Measurements from ENCODE around the gene OR7C1.

OR7C1 gene

GRCh38 chr19:14772467-14772866 is 62.5 kb downstream of the OR7C1 start:
- TF ChIP-seq USF1 (IDR thresholded peaks at IDR 0.05) (no peak), CREB1 (IDR thresholded peaks at IDR 0.05; ENCODE audit: low read depth) (no peak), FOXM1 (IDR thresholded peaks at IDR 0.05; ENCODE audit: borderline replicate concordance, low read depth) (no peak), CEBPB (IDR thresholded peaks at IDR 0.05) (no peak)

- TF ChIP-seq FOXM1 (IDR thresholded peaks at IDR 0.05; ENCODE audit: borderline replicate concordance, low read depth) (no peak), RAD21 (IDR thresholded peaks at IDR 0.05; ENCODE audit: low read depth) (no peak), TAF1 (IDR thresholded peaks at IDR 0.05; ENCODE audit: low read depth) (no peak), EGR1 (IDR thresholded peaks at IDR 0.05) (no peak), ZBTB7A (IDR thresholded peaks at IDR 0.05; ENCODE audit: low read depth) (no peak), NFIC (IDR thresholded peaks at IDR 0.05) (no peak), CREB1 (IDR thresholded peaks at IDR 0.05; ENCODE audit: low read depth) (no peak), EP300 (IDR thresholded peaks at IDR 0.05; ENCODE audit: borderline replicate concordance) (no peak), TCF12 (IDR thresholded peaks at IDR 0.05; ENCODE audit: low read depth) (no peak), CEBPB (IDR thresholded peaks at IDR 0.05) (no peak), TEAD4 (IDR thresholded peaks at IDR 0.05) (no peak), USF1 (IDR thresholded peaks at IDR 0.05) (no peak), YY1 (IDR thresholded peaks at IDR 0.05; ENCODE audit: low read depth) (no peak), REST (IDR thresholded peaks at IDR 0.05; ENCODE audit: low read depth) (no peak), MAX (IDR thresholded peaks at IDR 0.05) (no peak)
These were observed 63.8 kb downstream of the OR7C1 start for GRCh38 chr19:14770944-14771839.

- TF ChIP-seq ZBTB7A (IDR thresholded peaks at IDR 0.05; ENCODE audit: low read depth) (no peak), CREB1 (IDR thresholded peaks at IDR 0.05; ENCODE audit: low read depth) (no peak), MAX (IDR thresholded peaks at IDR 0.05) (no peak)
These were observed 64.8 kb downstream of the OR7C1 start for GRCh38 chr19:14770136-14770535.

- TF ChIP-seq TAF1 (IDR thresholded peaks at IDR 0.05; ENCODE audit: low read depth) (no peak), EGR1 (IDR thresholded peaks at IDR 0.05) (no peak), RAD21 (IDR thresholded peaks at IDR 0.05; ENCODE audit: low read depth) (no peak), TCF12 (IDR thresholded peaks at IDR 0.05; ENCODE audit: low read depth) (no peak), MAX (IDR thresholded peaks at IDR 0.05) (no peak), REST (IDR thresholded peaks at IDR 0.05; ENCODE audit: low read depth) (no peak), TEAD4 (IDR thresholded peaks at IDR 0.05) (no peak), NFIC (IDR thresholded peaks at IDR 0.05) (no peak), CREB1 (IDR thresholded peaks at IDR 0.05; ENCODE audit: low read depth) (no peak), FOXM1 (IDR thresholded peaks at IDR 0.05; ENCODE audit: borderline replicate concordance, low read depth) (no peak), EP300 (IDR thresholded peaks at IDR 0.05; ENCODE audit: borderline replicate concordance) (no peak), ZBTB7A (IDR thresholded peaks at IDR 0.05; ENCODE audit: low read depth) (no peak), USF1 (IDR thresholded peaks at IDR 0.05) (no peak), CEBPB (IDR thresholded peaks at IDR 0.05) (no peak), YY1 (IDR thresholded peaks at IDR 0.05; ENCODE audit: low read depth) (no peak)
These were observed 65.8 kb downstream of the OR7C1 start for GRCh38 chr19:14769201-14769600.

- no peak for TF ChIP-seq TAF1 (IDR thresholded peaks at IDR 0.05; ENCODE audit: low read depth)
- no peak for TF ChIP-seq MAX (IDR thresholded peaks at IDR 0.05)
- TF ChIP-seq REST (IDR thresholded peaks at IDR 0.05; ENCODE audit: low read depth), result no peak
- no peak for TF ChIP-seq ZBTB7A (IDR thresholded peaks at IDR 0.05; ENCODE audit: low read depth)
These were observed 67.0 kb downstream of the OR7C1 start for GRCh38 chr19:14768001-14768400.
